Epidermal melanocyte (primary cell): ENCODE data around the gene RGS6.

Experiments
- DNase-seq: peaks from one replicate; pipeline ENCODE4 v3.0.0; 2011; ENCODE audit warnings: low spot score; ENCODE audit not compliant: insufficient read length

The RGS6 gene

DNA sequence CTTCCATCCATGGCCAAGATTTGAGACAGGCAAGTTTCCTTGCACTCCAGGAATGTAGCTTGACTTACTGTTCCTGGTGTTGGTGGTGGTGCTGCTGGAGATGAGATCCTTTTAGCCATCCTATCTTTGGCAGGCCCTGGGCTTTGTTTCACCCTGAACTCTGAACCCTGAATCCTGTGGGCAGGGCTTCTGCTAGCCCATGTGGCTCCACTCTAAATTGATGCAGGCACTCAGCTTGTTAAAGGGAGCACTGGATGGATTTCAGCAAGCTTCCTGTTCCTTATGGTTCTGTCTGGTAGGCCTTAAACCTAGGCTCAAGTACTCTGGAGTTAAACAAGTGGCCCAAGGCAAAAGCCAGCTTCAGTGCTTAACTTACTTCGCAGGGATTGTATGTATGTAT is 138.2 kb downstream of the RGS6 start:
- no peak for DNase-seq

DNA sequence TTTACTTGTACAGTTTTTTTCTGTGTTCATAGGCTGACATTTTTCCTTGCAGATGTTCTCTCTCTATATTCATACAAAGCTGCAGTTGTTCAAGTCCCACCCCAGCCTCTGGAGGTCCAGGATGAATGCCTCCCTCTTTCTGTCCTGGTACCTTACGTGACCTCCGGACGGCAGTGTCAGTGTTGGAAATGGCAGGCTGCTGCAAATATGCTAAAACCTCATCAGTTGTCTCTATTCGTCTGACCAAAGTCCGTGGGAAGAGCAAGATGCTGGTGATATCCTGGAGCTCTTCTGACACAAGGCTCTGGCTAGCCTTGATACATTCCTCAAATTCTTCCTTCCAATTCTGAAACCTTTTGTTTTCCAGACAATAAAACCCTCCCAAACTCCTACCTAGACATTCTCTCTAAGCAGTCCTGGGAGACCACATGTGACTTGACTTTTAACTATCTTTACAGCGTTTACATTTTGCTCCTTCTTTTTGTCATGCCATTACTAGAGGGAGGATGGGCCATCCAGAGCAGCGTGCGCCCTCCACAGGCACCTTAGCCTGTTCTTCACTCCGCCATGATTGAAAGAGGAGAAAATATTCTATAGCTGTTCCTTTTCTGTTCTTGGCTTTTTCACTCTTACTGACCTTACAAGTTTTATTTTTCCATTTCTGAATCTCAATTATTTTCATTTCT is 143.6 kb downstream of the RGS6 start:
- DNase-seq, result no peak

DNA sequence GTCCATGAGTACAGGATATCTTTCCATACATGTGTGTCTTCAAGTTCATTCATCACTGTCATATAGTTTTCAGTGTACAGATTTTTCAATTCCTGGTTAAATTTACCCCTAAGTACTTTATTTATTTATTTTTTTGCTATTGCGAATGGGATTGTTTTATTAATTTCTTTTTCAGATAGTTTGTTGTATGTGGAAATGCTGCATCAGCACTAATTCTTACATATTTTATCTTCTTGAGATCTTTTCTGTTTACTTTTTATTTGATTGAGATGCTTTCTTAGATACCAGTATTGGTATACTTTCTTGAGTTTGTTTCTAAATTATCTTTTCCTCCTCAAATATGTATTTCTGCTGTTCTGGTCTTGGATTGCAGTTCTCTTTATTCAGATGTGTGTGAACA is 148.9 kb downstream of the RGS6 start:
- no peak for DNase-seq

DNA sequence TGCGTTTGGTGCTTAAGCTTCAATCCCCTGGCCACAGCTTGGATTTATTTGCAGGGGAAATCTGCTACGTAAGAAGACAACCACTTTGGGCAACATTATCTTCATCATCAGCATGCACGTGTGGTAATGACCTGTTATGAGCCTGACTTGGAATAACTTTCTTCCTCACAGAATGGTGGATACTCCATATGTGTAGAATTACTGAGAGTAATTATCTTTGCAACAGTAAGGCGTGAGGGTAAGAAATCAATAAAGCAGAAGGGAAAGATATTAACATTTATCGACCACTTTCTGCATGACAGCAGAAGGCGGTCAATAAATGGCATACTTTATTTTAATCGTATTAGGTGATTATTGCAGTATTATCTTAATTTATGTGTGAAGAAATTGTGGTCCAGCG is 152.7 kb downstream of the RGS6 start:
- DNase-seq, result no peak

DNA sequence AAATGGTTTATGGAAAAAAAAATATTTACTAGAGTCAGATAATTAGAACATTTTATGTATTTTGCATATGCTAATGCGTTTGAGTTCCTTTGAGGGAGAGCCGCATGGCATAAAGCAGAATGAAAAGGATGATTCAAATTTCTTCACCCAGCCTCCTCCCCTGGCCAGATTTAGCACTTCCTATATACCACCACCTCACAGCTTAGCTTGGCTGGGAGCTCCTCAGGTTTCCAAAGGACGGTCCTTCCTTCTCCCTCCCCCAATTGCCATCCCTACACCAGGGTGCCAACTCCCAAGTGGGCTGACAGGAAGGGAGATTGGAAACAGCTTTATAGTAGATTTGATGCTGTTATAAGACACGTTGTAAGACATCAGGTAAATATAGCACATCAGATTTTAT is 157.4 kb downstream of the RGS6 start:
- no peak for DNase-seq

DNA sequence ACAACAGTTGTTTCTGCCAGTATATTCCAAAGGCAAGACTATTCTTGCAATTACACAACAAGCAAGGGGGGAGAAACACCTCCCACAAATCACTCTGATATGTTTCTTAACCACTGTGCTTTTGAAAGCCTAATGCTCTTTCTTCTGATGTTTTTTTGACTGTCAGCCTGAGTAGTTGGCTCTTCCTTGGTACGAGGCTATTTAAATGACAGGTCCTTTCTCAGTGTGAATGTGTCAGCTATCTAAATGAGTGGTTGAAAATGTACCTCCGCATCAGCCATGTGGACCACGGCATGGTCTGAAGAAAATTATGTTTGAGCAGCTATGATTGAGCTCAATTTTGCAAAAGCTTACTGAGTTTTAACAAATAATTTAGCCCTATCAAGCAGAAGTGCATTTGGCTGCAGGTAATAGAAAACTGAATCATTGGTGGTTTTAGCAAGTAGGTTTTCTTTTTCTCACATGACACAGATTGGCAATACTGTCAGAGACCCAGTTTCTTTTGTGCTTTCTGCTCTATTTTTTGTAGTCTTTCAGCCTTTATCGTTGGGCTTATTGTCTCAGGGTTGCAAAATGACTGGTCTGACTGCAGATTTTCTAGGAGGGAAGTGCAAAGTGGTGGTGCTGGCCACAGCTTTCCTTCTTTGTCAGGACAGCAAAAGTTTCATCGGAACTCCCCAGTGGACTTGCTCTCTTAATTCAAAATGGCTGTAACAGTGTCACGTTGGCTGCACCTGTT is 162.8 kb downstream of the RGS6 start:
- no peak for DNase-seq

DNA sequence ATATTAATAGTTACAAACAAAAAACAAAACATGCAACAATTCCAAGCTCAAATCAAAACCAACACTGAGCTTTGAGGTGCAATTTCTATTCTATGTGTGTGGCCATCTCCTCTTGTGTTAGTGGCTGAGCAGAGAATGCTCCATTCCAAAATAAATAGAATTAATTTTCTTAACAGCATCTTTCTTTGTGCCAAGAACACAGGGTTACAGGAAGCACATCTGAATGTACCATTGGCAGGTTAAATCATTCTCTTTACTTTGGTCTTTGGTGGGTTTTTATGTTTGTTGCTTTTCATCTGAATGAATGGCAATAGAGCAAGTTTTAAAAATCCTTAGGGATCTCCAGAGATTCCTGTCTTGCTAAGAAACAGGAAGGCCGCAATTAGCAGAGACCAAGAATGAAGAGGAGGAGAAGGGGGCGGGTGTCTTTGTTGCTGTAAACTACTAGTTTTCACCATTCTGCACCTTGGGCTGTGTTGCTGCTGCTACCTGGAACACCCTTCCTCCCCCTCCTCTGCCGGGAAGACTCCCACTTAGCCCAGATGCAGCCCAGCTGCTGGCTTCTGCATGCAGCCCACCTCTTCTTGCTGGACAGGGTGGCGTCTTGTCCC is 165.0 kb downstream of the RGS6 start:
- DNase-seq, result no peak

DNA sequence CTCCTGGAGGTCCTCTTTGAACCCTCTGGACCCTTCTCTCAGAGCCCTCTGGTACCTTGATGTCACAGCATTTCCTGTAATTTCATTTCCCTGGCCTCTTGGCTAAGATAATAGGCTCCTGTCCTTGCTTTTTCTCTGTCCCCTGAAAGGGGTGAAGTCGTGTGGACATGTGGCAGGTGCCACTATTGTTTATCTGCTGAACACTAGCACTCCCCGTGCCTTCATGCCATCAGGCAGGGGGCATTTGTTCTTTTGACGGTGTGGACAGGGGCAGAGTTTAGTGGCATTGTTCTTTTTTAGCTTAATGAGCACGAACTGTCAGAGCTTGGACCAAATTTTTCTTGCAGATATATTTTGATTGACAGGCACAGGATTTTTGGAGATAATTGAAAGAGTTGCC is 166.0 kb downstream of the RGS6 start:
- DNase-seq, result no peak

DNA sequence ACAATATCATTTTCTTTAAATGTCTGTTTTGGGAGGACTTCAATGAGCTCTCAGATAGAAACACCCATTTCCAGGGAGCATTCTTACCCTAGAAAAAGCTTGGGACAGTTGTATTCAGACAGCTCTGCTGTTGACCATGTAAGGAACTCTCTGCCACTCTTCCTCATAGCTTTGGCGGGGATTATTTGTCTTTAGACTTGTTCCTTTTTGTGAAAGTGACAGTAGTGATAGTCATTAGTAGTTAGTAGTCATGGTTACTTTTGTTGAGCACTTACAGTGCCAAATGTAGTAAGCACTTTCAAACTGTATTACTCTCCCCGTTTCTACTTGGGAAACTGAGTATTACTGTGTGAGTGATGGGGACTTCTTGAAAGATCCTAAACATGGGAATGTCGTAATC is 167.3 kb downstream of the RGS6 start:
- DNase-seq, result no peak

DNA sequence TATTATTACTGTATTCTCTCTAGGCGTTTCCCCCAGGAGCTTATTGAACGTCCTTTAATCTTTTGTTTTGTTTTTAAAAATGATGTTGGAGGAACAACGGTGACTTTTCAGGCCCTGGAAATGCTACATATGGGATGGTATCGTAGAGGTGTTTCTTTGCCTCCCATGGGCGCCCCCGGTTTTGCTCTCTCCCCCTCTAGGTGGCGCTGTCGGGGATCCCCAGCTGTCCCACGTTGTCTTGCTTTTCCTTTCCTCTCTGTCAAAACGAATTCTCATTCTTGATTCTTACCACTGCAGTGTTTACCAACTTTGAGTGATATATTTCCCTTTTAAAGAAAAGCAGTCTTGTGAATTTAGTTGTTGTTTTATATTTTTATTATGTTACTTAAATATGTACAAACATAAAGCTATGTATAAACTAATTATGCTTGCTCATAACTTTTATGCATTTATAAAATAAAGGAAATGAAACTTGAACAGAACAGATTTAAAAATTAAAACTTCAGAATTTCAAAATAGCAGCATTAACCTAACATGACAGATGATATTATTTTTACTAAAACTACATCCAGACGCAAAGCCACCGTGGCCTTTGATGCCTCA is 171.9 kb downstream of the RGS6 start:
- no peak for DNase-seq

DNA sequence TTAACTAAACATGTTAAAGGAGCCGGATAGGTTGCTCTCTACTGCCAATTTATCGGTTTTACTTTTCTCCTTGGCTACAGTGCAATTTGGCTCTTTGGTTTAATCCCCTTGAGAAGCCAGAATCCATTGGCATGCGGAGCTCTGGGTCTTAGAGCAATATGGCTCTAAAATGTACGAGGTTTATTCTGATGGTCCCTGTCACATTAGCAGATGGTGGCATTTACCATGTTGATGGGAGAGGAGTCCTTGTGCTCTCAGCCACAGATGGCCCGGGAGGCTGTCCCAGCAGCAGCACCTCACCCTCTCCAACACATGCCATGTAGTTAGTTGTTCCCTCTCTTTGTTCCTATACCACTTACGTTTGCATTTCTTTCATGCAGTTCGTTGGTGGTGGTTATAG is 179.7 kb downstream of the RGS6 start:
- no peak for DNase-seq

DNA sequence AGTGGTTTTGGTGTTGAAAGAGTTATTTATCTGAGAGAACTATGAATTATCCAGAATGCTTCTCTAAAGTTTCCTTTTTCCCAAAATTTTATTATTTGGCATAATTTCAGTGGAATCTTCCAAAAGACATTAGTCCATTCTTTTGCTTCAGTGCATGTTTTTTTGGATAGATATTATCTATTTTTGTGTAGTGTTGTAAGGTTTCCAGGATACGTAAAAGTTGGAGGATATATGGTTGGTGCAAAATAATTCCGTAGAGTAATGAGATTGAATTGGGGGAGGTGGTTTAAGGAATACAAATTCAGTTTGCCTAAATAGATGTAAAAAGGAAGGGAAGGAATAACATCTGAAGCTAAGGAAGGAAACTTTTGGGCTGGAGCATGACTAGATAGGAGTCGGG is 186.6 kb downstream of the RGS6 start:
- DNase-seq, result no peak

DNA sequence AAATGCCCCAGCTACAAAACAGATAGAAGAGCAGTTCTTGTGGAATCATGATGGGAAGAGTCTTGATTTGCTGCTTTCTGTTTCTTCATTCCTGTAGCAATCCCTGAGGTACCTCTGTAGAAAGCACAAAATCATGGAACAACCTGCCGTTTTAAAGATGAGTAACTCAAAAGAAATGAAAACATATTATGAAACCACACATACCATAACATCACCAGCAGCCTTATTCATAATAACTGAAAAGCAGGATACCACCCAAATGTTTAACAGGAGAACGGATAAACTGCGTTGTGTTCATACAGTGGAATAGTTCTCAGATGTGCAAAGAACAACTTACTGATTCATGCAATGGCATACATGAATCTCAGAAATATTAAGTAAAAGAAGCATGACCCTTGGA is 188.1 kb downstream of the RGS6 start:
- DNase-seq, result no peak

DNA sequence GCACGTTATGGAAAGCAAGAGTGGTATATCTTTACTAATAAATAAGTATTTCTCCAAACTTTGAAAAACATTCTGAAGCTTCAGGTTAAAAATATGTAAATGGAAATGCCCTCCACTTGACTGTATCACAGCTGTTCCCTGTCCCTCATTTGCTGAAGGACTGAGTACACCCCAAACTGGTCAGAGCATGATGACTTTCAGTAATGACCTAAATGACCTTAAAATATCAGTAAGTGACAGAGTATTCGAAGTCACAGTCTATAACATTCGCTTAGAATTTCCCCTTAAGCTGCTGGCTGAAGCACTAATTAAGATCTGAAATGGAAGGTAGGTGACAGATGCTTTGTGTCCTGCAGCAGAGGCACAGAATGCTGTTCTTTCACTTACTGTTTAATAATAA is 191.5 kb downstream of the RGS6 start:
- DNase-seq, result no peak

DNA sequence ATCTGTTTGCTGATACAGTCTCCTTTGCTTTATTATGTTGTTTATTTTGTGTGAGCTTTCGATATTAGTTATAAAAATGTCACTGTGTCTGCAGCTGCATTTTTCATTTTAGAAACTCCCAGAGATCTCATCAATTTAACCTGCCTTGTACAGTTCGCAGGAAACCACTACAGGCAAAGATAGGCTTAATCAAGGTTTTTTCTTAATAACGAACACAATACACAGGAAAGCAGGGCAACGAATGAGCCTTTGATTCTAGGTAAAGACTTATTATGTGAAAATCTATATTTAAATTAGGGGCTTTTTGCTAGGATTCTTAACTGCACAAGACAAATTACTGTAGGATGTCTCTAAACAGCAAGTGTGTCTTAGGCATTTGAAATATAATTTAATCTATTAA is 191.9 kb downstream of the RGS6 start:
- no peak for DNase-seq

DNA sequence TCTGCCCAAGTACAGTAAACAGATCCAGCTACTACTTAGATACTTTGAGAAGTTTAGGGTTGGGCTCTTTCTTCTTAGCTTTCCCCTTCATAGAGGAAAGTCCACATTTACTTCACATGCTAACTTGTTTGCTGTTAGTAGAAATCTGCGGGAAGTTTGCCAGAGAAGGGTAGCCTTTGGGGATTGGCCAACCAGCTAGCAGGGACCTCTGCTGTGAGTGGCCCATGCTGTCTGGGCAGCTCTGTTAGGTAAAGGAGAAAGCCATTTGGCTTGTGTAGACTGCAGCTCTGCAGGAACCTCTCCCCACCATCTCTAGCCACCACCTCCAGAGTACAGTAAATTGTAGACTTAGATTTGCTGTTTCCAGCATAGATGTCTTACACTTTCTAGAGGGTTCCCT is 193.9 kb downstream of the RGS6 start:
- DNase-seq, result no peak

DNA sequence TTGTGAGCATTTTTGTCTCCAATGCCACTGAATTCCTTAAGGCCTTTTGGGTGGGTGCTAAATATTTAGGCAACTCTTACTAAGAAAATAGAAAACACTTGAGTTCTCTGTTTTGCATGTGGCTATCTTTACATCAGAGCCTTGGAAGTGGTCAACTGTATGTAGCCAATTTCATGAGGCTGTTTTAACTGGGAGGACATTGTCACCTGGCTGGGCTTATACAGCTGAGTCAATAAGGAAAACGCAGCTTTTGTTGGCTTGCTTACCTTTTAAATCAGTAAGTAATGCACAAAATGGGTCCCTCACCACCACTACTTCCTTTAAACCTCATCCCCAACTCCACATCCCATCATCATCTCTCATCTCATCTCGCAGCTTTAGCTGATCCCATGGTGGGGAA is 194.3 kb downstream of the RGS6 start:
- no peak for DNase-seq

DNA sequence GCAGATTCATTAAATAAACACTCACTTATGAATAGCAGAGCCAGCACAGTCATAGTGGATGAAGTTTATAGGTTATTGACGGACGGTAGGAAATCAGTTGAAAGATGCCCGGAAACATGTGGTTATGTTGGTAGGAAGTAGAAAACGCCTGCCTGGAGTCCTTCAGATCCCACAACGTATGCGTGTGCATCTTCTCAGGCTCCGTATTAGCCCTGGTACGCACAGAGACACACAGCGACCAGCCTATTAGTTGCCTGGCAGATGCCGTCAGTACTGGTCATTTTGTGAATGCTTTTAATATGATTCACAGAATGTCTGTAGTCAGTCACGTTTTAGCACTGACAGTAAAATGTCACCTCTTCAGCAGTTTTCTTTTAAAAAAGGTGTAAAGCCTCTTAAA is 196.4 kb downstream of the RGS6 start:
- DNase-seq, result no peak

DNA sequence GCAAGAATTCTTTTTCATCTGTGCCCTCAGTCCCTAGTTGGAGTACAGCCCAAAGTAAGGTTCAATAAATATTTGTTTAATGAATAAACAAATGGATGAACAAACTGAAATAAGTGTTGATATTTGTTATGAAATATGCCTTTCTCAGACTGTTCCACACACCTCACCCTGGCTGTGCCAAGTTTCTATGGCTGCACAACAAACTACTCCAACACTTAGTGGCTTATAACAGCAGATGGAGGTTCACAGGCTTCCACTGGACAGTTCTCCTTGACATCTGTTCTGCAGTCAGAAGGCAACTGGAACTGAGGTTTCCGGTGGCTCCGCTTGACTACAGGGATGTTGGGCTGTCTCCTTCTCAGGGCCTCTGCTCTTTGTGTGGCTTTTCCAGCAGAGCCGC is 197.1 kb downstream of the RGS6 start:
- no peak for DNase-seq

DNA sequence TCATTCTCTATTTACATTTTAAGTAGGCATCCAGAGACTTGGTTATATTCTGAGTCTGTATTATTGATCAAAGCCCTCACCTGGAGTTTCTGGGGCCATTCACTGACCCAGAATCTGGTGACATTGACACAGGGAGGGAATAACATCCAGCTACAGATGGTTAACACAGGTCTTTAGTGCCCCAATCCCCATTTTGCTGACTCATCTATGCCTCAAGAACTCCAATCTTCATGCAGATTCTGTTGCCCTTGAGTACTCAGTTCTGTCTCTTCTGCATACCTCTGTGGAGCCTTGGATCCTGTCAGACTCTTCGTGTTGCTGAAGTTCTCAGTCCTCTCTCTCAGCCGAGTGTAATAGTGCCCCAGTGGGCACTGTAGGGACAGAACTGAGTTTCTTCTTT is 208.9 kb downstream of the RGS6 start:
- DNase-seq, result no peak

DNA sequence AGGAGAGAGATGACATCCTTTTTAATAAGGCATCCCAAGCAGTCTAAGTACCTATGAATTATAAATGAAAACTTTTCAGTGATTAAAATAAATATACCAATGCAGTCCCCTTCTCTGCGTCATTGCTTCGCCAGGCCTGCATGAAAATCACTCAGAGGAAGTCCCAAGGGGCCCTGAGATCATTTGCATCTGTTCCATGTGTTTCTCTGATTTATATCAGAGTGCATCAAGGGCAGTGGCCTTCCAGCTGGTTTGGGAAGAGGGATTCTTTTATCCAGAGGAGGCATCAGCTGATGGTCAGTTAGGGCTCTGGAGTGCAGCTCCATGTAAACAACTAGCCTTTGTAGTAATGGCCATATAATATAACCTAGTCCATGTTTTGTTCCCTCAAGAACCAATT is 210.1 kb downstream of the RGS6 start:
- no peak for DNase-seq

DNA sequence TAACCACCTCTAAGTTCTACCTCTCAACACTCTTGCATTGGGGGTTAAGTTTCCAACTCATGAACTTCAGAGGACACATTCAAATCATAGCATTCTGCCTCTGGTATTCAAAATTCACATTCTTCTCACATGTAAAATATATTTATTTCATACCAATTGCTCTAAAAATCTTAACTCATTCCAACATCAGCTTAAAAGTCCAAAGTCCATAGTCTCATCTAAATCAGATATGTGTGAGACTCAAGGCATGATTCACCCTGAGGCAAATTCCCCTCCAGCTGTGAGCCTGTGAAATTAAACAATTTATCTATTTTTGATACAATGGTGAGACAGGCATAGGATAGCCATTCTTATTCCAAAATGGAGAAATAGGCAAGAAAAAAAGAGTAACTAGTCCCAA is 214.0 kb downstream of the RGS6 start:
- DNase-seq, result no peak
